SK-N-SH (cell line): ENCODE data around the gene GANAB. TPM values are rescaled to one million over a fixed set of nuclear protein-coding genes. Genes with fewer than 3 reads are reported as not detected.

Source experiments
- CTCF ChIA-PET: fragments of 300-600, 350-600 bp; formaldehyde crosslinking; extraction: SDS; loops from one replicate; lab custom pipeline; 2021; lab: Yijun Ruan, JAX
- POLR2A ChIA-PET: fragments of 350-600 bp; sonication (Branson Sonifier 250); formaldehyde crosslinking; extraction: SDS; loops from one replicate; lab custom pipeline; 2020; ENCODE audit warnings: antibody characterized with exemption, inconsistent platforms; lab: Yijun Ruan, JAX
- DNase-seq: peaks from one replicate; pipeline ENCODE4 v3.0.0; 2012
- H2AFZ ChIP-seq: fragments of 200-600 bp; sonication (generic); 2 replicates; pipeline ENCODE4 v1.8.1; 2016; ENCODE audit warnings: antibody characterized with exemption, mild to moderate bottlenecking, low read depth
- H3F3A ChIP-seq: fragments of 200-600 bp; sonication (generic); replicated peaks from 2 replicates; pipeline ENCODE3; 2016; ENCODE audit warnings: antibody characterized with exemption, mild to moderate bottlenecking; ENCODE audit not compliant: insufficient read depth
- H3K27ac ChIP-seq, 2 experiments: fragments of 200-500 bp in 1 of 2; fragments of 200-600 bp in 1 of 2; sonication (Bioruptor generic) in 1 of 2; sonication (generic), shearing (Covaris generic) in 1 of 2; 2 replicates each; pipeline versions ENCODE4 v1.5.1 to v1.6.1; 2014 to 2016; ENCODE audit warnings: low read depth in 2 of 2, inconsistent platforms in 1 of 2, low read length in 1 of 2, mild to moderate bottlenecking in 1 of 2, mixed read lengths in 1 of 2
- H3K27me3 ChIP-seq: fragments of 200-600 bp; sonication (generic), shearing (Covaris generic); 2 replicates; pipeline ENCODE4 v1.6.1; 2016; ENCODE audit warnings: mixed run types; ENCODE audit not compliant: insufficient read depth
- H3K36me3 ChIP-seq, 2 experiments: fragments of 200-500 bp in 1 of 2; fragments of 200-600 bp in 1 of 2; sonication (Bioruptor generic) in 1 of 2; sonication (generic) in 1 of 2; replicated peaks in 1 of 2; 2 replicates each; pipeline versions ENCODE3 to v1.5.1; 2014 to 2016; ENCODE audit warnings: low read length in 1 of 2, mild to moderate bottlenecking in 1 of 2; ENCODE audit not compliant: insufficient read depth in 2 of 2, control insufficient read depth in 1 of 2
- H3K4me1 ChIP-seq, 2 experiments: fragments of 200-500 bp in 1 of 2; fragments of 200-600 bp in 1 of 2; sonication (Bioruptor generic) in 1 of 2; sonication (generic), shearing (Covaris generic) in 1 of 2; 2 replicates each; pipeline versions ENCODE4 v1.5.1 to v1.6.1; 2014 to 2016; ENCODE audit warnings: low read depth in 1 of 2, low read length in 1 of 2, mixed run types in 1 of 2; ENCODE audit not compliant: insufficient read depth in 2 of 2, control insufficient read depth in 1 of 2
- H3K4me2 ChIP-seq: fragments of 200-600 bp; sonication (generic), shearing (Covaris generic); 2 replicates; pipeline ENCODE4 v1.6.1; 2017; ENCODE audit warnings: mixed run types
- H3K4me3 ChIP-seq, 2 experiments: fragments of 200-500 bp in 1 of 2; fragments of 200-600 bp in 1 of 2; sonication (Bioruptor generic) in 1 of 2; sonication (generic), shearing (Covaris generic) in 1 of 2; 2 replicates each; pipeline versions ENCODE4 v1.5.1 to v1.8.1; 2014 to 2016; ENCODE audit warnings: low read depth in 2 of 2, inconsistent platforms in 1 of 2, low read length in 1 of 2, mild to moderate bottlenecking in 1 of 2, mixed read lengths in 1 of 2, moderate library complexity in 1 of 2
- H3K79me2 ChIP-seq: fragments of 200-600 bp; sonication (generic); 2 replicates; pipeline ENCODE4 v1.8.1; 2017; ENCODE audit warnings: mild to moderate bottlenecking; ENCODE audit not compliant: insufficient read depth
- H3K9ac ChIP-seq: fragments of 200-600 bp; sonication (generic); 2 replicates; pipeline ENCODE4 v1.6.1; 2017; ENCODE audit warnings: mixed run types
- H3K9me2 ChIP-seq: fragments of 200-600 bp; sonication (generic); 2 replicates; pipeline ENCODE4 v1.6.1; 2017; ENCODE audit warnings: mixed run types
- H3K9me3 ChIP-seq: fragments of 200-600 bp; sonication (generic); 2 replicates; pipeline ENCODE4 v1.6.1; 2017; ENCODE audit warnings: mixed run types, mild to moderate bottlenecking, moderate library complexity
- H4K20me1 ChIP-seq: fragments of 200-600 bp; sonication (generic); 2 replicates; pipeline ENCODE4 v1.6.1; 2017; ENCODE audit warnings: mild to moderate bottlenecking, mixed run types; ENCODE audit not compliant: insufficient read depth
- ELF1 ChIP-seq: IDR thresholded peaks from 2 replicates; pipeline ENCODE4 v1.4.0; 2012
- EZH2phosphoT487 ChIP-seq: fragments of 200-600 bp; sonication (generic); IDR thresholded peaks from 2 replicates; pipeline ENCODE4 v1.6.1; 2017; ENCODE audit warnings: low read depth, mixed run types, mild to moderate bottlenecking, antibody characterized with exemption, moderate library complexity, borderline replicate concordance
- GATA2 ChIP-seq: sonication (generic); formaldehyde crosslinking; IDR thresholded peaks from 2 replicates; pipeline ENCODE4 v1.5.0; 2020; ENCODE audit warnings: mild to moderate bottlenecking, missing genetic modification reagents
- IRF3 ChIP-seq: fragments of 150-350 bp; IDR thresholded peaks from 2 replicates; pipeline ENCODE4 v1.6.1; 2016; ENCODE audit warnings: mild to moderate bottlenecking, low read depth, low read length
- NFIC ChIP-seq: IDR thresholded peaks from 2 replicates; pipeline ENCODE4 v1.4.0; 2012; ENCODE audit warnings: borderline replicate concordance
- RAD21 ChIP-seq: IDR thresholded peaks from 2 replicates; pipeline ENCODE4 v1.6.1; 2012; ENCODE audit warnings: mild to moderate bottlenecking, low read length
- RCOR1 ChIP-seq: fragments of 150-350 bp; IDR thresholded peaks from 2 replicates; pipeline ENCODE4 v1.6.1; 2017; ENCODE audit warnings: antibody characterized with exemption, low read length
- SMC3 ChIP-seq: IDR thresholded peaks from 2 replicates; pipeline ENCODE4 v1.6.1; 2012; ENCODE audit warnings: low read depth, low read length, improper control_type of control experiment
- ZBTB33 ChIP-seq: IDR thresholded peaks from 2 replicates; pipeline ENCODE4 v1.4.0; 2012; ENCODE audit warnings: low read depth, borderline replicate concordance
- WGBS: methylation state at CpG from one replicate; pipeline ENCODE4 v1.1.6; 2017; ENCODE audit warnings: low lambda C conversion rate; 5-methylcytosine and 5-hydroxymethylcytosine counted together
- polyA plus RNA-seq, 3 experiments: library from polyadenylated mRNA; depleted of rRNA; stranded (reverse); fragments of >200 nt; gene quantifications; 2 replicates each; pipeline ENCODE4 v1.2.3, GENCODE V29; 2012

Gene GANAB
- polyA plus RNA-seq, 1 of the 3 experiments (the other 2 are of a cell fraction): 275 TPM

- TF ChIP-seq ZBTB33: no peak
- no peak for TF ChIP-seq IRF3
- TF ChIP-seq ELF1: no peak
- no peak for TF ChIP-seq EZH2phosphoT487
- no peak for TF ChIP-seq GATA2 (CRISPR knock-in tag)
- TF ChIP-seq RAD21: no peak
- no peak for TF ChIP-seq RCOR1
Observed at GRCh38 chr11:62592989-62593421, 53.4 kb downstream of the GANAB start (continued).

- H3K79me2 ChIP-seq: peaks cover 40% of the 10 kb centered on the region
- CTCF ChIA-PET: interaction anchor here (0.6 to 6.2 kb wide), 19 partner anchors 9 to 213 kb away, joined by 3 to 69 read pairs (median 4); partner anchors contain the start of genes B3GAT3, C11orf98, CSKMT and EML3
- peaks cover 41 to 47% of the 10 kb centered on the region in 2 experiments for H3K36me3 ChIP-seq
- DNase-seq: no peak
- H3K27me3 ChIP-seq: no peaks in the 10 kb centered on the region
- peak overlapping the region; percentile 88 for H3K4me2 ChIP-seq
- no peaks in the 10 kb centered on the region for H4K20me1 ChIP-seq
- H3K27ac ChIP-seq: peak overlapping the region; percentile 80 to 94
- POLR2A ChIA-PET: interaction anchor here (0.5 to 2.8 kb wide), 37 partner anchors 10 to 248 kb away, joined by 3 to 59 read pairs (median 6); partner anchors contain the start of genes AHNAK, B3GAT3, C11orf98 and CSKMT
- H2AFZ ChIP-seq: peak overlapping the region; percentile 52; the same call in 1 of the 2 replicates
- peak overlapping the region; percentile 61 to 78 for H3K4me3 ChIP-seq
- no peaks in the 10 kb centered on the region for H3K9me3 ChIP-seq
- peaks cover 46% of the 10 kb centered on the region for H3F3A ChIP-seq
- TF ChIP-seq NFIC: no peak
- TF ChIP-seq SMC3: 0 out of 2 replicates have a peak, but pooled peaks have one; percentile 5
- H3K4me1 ChIP-seq: peaks cover 13 to 17% of the 10 kb centered on the region in 2 experiments; a peak in 3 of 4 replicates
- 26% methylated on average over 17 of the region's 17 CpGs for WGBS
- H3K9ac ChIP-seq: peak overlapping the region; percentile 56; the same call in 1 of the 2 replicates
- no peaks in the 10 kb centered on the region for H3K9me2 ChIP-seq
Observed at GRCh38 chr11:62592146-62592815, 54.1 kb downstream of the GANAB start.
